Stomach smooth muscle (tissue), 2 donors: Measurements from ENCODE around the gene MEGF6.
"Not testable (repeated sequence)": the region's sequence is repeated elsewhere in the genome, so short reads cannot be mapped to it uniquely, and the experiment has no call there.

ENCODE experiments used
- H3K27ac ChIP-seq: one replicate; pipeline ENCODE4 v1.7.0; 2013; ENCODE audit warnings: mild to moderate bottlenecking, low read length, inconsistent platforms
- H3K27me3 ChIP-seq, 2 donors: one replicate each; pipeline ENCODE4 v1.7.0; 2013; ENCODE audit warnings: low read length in 2 of 2; ENCODE audit not compliant: insufficient read depth in 2 of 2, control insufficient read depth in 1 of 2
- H3K36me3 ChIP-seq, 2 donors: one replicate each; pipeline ENCODE4 v1.7.0; 2013; ENCODE audit warnings: low read length in 2 of 2; ENCODE audit not compliant: control insufficient read depth in 2 of 2, insufficient read depth in 2 of 2
- H3K4me1 ChIP-seq: one replicate; pipeline ENCODE4 v1.7.0; 2013; ENCODE audit warnings: low read length; ENCODE audit not compliant: control insufficient read depth, insufficient read depth
- H3K4me3 ChIP-seq, 2 donors: one replicate each; pipeline ENCODE4 v1.7.0; 2013; ENCODE audit warnings: low read length in 2 of 2
- H3K9ac ChIP-seq, 2 donors: one replicate each; pipeline ENCODE4 v1.7.0; 2013; ENCODE audit warnings: low read length in 2 of 2, mild to moderate bottlenecking in 1 of 2
- H3K9me3 ChIP-seq, 2 donors: one replicate each; pipeline ENCODE4 v1.7.0; 2013; ENCODE audit warnings: low read length in 2 of 2; ENCODE audit not compliant: control insufficient read depth in 2 of 2
- donor health status: healthy.
- donor health status: Pancreatic carcinoma.

The MEGF6 gene

GRCh38 chr1:3625151-3625907 lies 14.0 kb upstream of the MEGF6 start:
- H3K9ac ChIP-seq, result peak overlapping the region; percentile 55 to 62
- peak overlapping the region; percentile 11 for H3K27ac ChIP-seq
- peaks cover 31% of the 10 kb centered on the region for H3K4me1 ChIP-seq
- H3K27me3 ChIP-seq, result no peaks in the 10 kb centered on the region
- no peaks in the 10 kb centered on the region for H3K9me3 ChIP-seq
- H3K36me3 ChIP-seq, result peaks cover 18 to 28% of the 10 kb centered on the region in 2 donors
- peak overlapping the region; percentile 80 to 93 for H3K4me3 ChIP-seq

- Histone ChIP-seq H3K27me3 (no peaks in the 10 kb centered on the region), H3K9ac (peak within 1 kb of the TSS; percentile 75 to 76), H3K36me3 (peaks cover 15 to 23% of the 10 kb centered on the region in 2 donors), H3K9me3 (no peaks in the 10 kb centered on the region), H3K4me1 (peaks cover 31% of the 10 kb centered on the region), H3K4me3 (peak within 1 kb of the TSS; percentile 85 to 93), H3K27ac (peak within 1 kb of the TSS; percentile 11)
These were observed 13.2 kb upstream of the MEGF6 start, which contains the start of gene TPRG1L for GRCh38 chr1:3624200-3625136. Gene TPRG1L, plus strand, starts transcription at chr1:3625015. Its CDS starts 58 bp downstream, at chr1:3625073.

DNA sequence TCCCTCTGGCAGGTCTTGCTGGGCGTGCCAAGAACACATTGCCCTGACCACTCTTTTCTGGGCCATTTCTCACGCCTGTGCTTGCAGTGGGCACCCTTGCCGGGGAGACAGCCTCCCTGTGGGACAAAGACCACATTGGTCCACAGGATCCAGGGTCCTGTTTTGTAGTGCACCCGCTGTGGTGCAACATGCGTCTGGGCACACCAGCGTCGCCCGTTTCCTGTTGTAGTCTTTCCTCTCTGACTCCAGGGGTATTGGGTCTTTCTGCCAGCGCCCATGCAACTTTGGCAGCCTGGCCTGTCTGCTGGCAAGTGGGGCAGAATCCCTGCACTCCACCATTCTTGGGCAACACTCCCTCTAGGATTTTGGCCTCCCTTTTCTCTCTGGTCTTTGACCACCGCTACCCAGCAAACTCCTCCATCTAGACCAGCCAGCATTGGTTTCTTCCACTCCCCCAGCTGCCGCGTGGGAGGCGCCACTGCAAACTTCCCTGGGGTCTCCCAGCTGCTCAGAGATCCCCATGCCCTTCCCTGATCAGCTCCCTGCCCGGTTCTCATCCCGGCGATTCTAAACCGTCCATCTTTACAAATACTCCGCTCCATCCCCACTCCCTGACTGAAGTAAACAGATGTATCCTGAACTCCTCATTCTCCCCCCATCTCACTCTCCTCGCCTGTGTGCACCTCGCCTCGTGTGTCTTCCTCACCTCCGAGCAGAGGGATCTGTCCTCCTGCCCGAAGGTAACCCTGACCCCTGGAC lies 12.3 kb upstream of the MEGF6 start:
- no peak overlapping the region for H3K27ac ChIP-seq
- peak overlapping the region; percentile 75 to 76 for H3K9ac ChIP-seq
- peaks cover 11 to 15% of the 10 kb centered on the region in 2 donors for H3K36me3 ChIP-seq
- no peaks in the 10 kb centered on the region for H3K9me3 ChIP-seq
- H3K4me1 ChIP-seq, result peaks cover 38% of the 10 kb centered on the region
- H3K4me3 ChIP-seq, result peak overlapping the region; percentile 85 to 93
- H3K27me3 ChIP-seq, result no peaks in the 10 kb centered on the region

GRCh38 chr1:3622102-3622501 lies 10.8 kb upstream of the MEGF6 start:
- H3K36me3 ChIP-seq, H3K27me3 ChIP-seq, H3K9ac ChIP-seq, H3K9me3 ChIP-seq, H3K4me3 ChIP-seq, H3K27ac ChIP-seq: not testable (repeated sequence)
- peaks cover 39% of the 10 kb centered on the region for H3K4me1 ChIP-seq

DNA sequence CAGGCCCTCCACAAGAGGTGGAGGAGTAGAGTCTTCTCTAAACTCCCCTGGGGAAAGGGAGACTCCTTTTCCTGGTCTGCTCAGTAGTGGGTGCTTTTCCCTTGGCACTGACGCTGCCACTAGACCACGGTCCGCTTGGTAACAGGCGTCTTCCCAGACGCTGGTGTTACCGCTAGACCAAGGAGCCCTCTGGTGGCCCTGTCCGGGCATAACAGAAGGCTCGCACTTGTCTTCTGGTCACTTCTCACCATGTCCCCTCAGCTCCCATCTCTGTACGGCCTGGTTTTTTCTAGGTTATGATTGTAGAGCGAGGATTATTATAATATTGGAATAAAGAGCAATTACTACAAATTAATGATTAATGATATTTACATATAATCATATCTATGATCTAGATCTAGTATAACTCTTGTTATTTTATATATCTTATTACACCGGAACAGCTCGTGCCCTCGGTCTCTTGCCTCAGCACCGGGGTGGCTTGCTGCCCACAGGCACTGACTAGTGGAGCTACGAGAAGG lies 9.9 kb upstream of the MEGF6 start:
- H3K27me3 ChIP-seq, H3K9ac ChIP-seq, H3K4me3 ChIP-seq, H3K36me3 ChIP-seq, H3K9me3 ChIP-seq, H3K27ac ChIP-seq: not testable (repeated sequence)
- peaks cover 39% of the 10 kb centered on the region for H3K4me1 ChIP-seq

- Histone ChIP-seq H3K27me3 (peaks cover 0 to under 1% of the 10 kb centered on the region in 2 donors), H3K9me3 (no peaks in the 10 kb centered on the region), H3K4me3 (no peak overlapping the region), H3K9ac (no peak overlapping the region), H3K27ac (no peak overlapping the region), H3K36me3 (peaks cover 0 to 2% of the 10 kb centered on the region in 2 donors), H3K4me1 (peaks cover 34% of the 10 kb centered on the region)
These were observed 9.4 kb upstream of the MEGF6 start for GRCh38 chr1:3620708-3621107.

DNA sequence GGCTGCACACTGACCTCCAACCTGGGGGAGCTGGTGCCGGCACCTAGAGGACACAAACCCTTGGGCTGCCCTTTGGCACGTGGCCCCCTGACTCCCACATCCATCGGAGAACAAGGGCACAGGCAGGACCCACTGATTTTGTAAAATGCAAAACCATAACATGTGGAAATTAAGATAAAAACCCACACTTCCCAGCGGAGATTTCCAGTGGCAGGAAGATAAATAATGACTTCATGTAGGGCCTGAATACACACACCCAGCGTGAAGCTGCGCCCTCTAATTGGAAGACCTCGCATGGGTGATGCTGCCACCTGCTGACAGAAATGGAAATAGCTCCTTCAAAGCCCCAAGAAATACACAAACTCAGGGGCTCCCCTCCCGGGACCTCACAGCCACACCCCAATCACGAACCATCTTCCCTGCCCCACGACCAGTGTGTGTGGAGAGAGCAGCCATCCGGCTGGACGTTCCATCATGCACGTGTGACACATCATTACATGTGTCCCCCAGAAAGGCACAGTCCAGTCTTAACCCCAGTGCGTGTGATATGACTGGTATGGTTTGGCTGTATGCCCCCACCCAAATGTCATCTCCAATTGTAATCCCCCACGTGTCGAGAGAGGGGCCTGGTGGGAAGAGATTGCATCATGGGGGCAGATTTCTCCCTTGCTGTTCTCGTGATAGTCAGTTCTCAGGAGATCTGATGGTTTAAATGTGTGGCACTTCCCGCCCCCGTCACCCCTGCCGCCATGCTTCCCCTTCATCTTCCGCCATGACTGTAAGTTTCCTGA lies 7.8 kb upstream of the MEGF6 start:
- H3K36me3 ChIP-seq, result peaks cover 0 to 2% of the 10 kb centered on the region in 2 donors
- H3K9me3 ChIP-seq, result no peaks in the 10 kb centered on the region
- peaks cover 29% of the 10 kb centered on the region for H3K4me1 ChIP-seq
- H3K9ac ChIP-seq, result peak overlapping the region in 1 of 2 donors; percentile 36
- no peak overlapping the region for H3K27ac ChIP-seq
- H3K4me3 ChIP-seq, result no peak overlapping the region
- H3K27me3 ChIP-seq, result peaks cover 2 to 5% of the 10 kb centered on the region in 2 donors

DNA sequence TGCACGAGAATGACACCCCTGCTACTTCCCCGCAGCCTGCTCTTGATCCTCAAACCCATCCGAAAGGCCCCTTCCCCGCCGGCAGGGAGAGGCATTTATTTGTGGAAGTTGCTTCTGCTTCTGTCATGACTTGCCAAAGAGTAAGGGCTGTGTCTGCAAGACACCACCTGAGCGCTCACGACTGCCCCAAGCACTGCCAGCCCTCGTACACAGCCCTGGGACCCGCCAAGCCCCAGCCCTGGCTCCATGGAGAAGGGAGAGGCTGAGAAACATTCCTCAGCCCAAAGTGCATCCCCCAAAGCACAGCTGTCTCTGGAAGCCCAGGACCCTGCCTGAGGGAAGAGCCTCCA lies 7.2 kb upstream of the MEGF6 start:
- Histone ChIP-seq H3K9me3 (no peaks in the 10 kb centered on the region), H3K27me3 (peaks cover 2 to 5% of the 10 kb centered on the region in 2 donors), H3K27ac (no peak overlapping the region), H3K36me3 (peaks cover 0 to 2% of the 10 kb centered on the region in 2 donors), H3K4me1 (peaks cover 23% of the 10 kb centered on the region), H3K4me3 (no peak overlapping the region), H3K9ac (peak overlapping the region in 1 of 2 donors; percentile 36)

- H3K4me1 ChIP-seq, result peaks cover 17% of the 10 kb centered on the region
- peaks cover 2 to 6% of the 10 kb centered on the region in 2 donors for H3K27me3 ChIP-seq
- H3K36me3 ChIP-seq, result peaks cover 0 to 2% of the 10 kb centered on the region in 2 donors
- no peak overlapping the region for H3K27ac ChIP-seq
- no peak overlapping the region for H3K9ac ChIP-seq
- H3K9me3 ChIP-seq, result no peaks in the 10 kb centered on the region
- no peak overlapping the region for H3K4me3 ChIP-seq
These were observed 6.6 kb upstream of the MEGF6 start for GRCh38 chr1:3617806-3618345.
